ENCODE measurements around the gene ITPKC.

The ITPKC gene

GRCh38 chr19:40741527-40742390 is 24.8 kb downstream of the ITPKC start:
- peaks cover 33% of the 10 kb centered on the region for H3K36me3 ChIP-seq (ENCODE audit: control insufficient read depth, insufficient read depth, low read length)
- no peak overlapping the region for H3K4me3 ChIP-seq (ENCODE audit: extremely low read depth, insufficient read depth, low read length, poor library complexity, severe bottlenecking)

DNA sequence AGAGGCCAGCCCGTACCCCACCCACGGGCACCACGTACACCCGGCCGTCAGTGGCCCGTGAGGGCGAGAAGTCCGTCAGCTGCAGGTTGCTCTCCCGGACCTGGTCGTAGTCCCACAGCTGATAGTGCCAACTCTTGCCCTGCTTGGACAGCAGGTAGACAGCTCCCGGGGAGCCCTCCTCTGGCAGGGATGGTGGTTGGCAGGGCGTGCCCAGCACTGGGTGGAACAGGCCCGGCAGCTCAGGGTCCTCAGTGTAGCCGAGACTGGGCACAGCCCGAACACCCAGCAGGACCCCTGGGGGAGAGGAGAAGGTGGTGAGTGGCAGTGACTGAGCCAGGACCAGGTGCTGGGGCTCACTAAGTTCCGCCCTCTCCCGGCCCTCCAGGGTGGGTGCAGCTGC is 25.6 kb downstream of the ITPKC start:
- H3K27ac ChIP-seq (ENCODE audit: low read depth, low read length, severe bottlenecking) = no peak overlapping the region
- no peak overlapping the region for H3K4me3 ChIP-seq (ENCODE audit: extremely low read depth, insufficient read depth, low read length, poor library complexity, severe bottlenecking)
- WGBS, 2 experiments (ENCODE audit: insufficient coverage in 2 of 2) = 94 to 96% methylated on average over 15 to 17 of the region's 17 CpGs
- peaks cover 11% of the 10 kb centered on the region for H3K4me1 ChIP-seq (ENCODE audit: control insufficient read depth, insufficient read depth, low read length, poor library complexity, severe bottlenecking)
- H3K9me3 ChIP-seq (ENCODE audit: control insufficient read depth, low read length) = no peaks in the 10 kb centered on the region
- peaks cover 26% of the 10 kb centered on the region for H3K36me3 ChIP-seq (ENCODE audit: control insufficient read depth, insufficient read depth, low read length)

More at GRCh38 chr19:40741527-40742390, 24.8 kb downstream of the ITPKC start:
- H3K27ac ChIP-seq (ENCODE audit: low read depth, low read length, severe bottlenecking) = no peak overlapping the region
- H3K9me3 ChIP-seq (ENCODE audit: control insufficient read depth, low read length) = no peaks in the 10 kb centered on the region
- 92 to 94% methylated on average over 9 to 10 of the region's 10 CpGs for WGBS, 2 experiments (ENCODE audit: insufficient coverage in 2 of 2)
- peaks cover 11% of the 10 kb centered on the region for H3K4me1 ChIP-seq (ENCODE audit: control insufficient read depth, insufficient read depth, low read length, poor library complexity, severe bottlenecking)

DNA sequence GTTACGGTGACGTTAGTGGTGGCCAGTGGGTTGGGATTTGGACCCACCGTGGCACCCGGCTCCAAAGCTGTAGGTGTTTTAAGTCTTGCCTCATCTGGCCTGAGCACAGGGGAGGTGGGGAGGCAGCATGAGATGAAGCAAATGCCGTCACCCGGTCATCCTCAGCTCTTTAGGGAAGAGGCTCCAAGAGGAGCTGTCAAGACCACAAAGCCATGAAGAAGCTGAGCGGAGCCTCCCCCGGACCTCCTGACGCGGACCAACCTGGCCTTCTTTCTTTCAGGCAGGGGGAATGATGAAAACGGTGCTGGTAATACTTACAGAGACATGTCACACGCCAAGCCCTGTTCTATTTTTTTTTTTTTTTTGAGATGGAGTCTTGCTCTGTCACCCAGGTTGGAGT is 26.0 kb downstream of the ITPKC start:
- Histone ChIP-seq H3K4me1 (ENCODE audit: control insufficient read depth, insufficient read depth, low read length, poor library complexity, severe bottlenecking) (peaks cover 11% of the 10 kb centered on the region), H3K4me3 (ENCODE audit: extremely low read depth, insufficient read depth, low read length, poor library complexity, severe bottlenecking) (no peak overlapping the region), H3K36me3 (ENCODE audit: control insufficient read depth, insufficient read depth, low read length) (peaks cover 25% of the 10 kb centered on the region), H3K27ac (ENCODE audit: low read depth, low read length, severe bottlenecking) (no peak overlapping the region), H3K9me3 (ENCODE audit: control insufficient read depth, low read length) (no peaks in the 10 kb centered on the region)
- 96 to 97% methylated on average over 9 to 11 of the region's 12 CpGs for WGBS, 2 experiments (ENCODE audit: insufficient coverage in 2 of 2)

DNA sequence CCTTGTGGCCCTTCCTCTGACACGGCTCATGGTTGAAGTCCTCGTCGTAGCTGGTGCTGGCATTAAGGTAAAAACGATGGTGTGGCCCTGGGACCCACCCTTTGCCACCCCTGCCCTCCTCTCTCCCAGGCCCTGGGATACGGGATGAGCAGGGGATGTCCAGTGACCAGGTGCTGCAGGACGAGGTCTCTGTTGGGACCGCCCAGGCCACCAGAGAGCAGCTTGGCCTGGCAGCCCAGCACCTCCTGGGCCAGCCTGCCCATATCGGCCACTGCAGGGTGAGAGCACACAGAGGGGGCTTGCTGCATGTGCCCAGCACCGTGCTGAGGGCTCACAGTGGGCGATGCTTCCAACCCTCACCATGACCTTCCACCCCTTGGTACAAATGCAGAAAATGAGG is 27.0 kb downstream of the ITPKC start:
- H3K36me3 ChIP-seq (ENCODE audit: control insufficient read depth, insufficient read depth, low read length) = peaks cover 21% of the 10 kb centered on the region
- peaks cover 13% of the 10 kb centered on the region for H3K4me1 ChIP-seq (ENCODE audit: control insufficient read depth, insufficient read depth, low read length, poor library complexity, severe bottlenecking)
- no peak overlapping the region for H3K4me3 ChIP-seq (ENCODE audit: extremely low read depth, insufficient read depth, low read length, poor library complexity, severe bottlenecking)
- no peak overlapping the region for H3K27ac ChIP-seq (ENCODE audit: low read depth, low read length, severe bottlenecking)
- no peaks in the 10 kb centered on the region for H3K9me3 ChIP-seq (ENCODE audit: control insufficient read depth, low read length)
- 95 to 96% methylated on average over 7 to 10 of the region's 10 CpGs for WGBS, 2 experiments (ENCODE audit: insufficient coverage in 2 of 2)

- Histone ChIP-seq H3K4me3 (ENCODE audit: extremely low read depth, insufficient read depth, low read length, poor library complexity, severe bottlenecking) (no peak overlapping the region), H3K4me1 (ENCODE audit: control insufficient read depth, insufficient read depth, low read length, poor library complexity, severe bottlenecking) (peaks cover 21% of the 10 kb centered on the region), H3K27ac (ENCODE audit: low read depth, low read length, severe bottlenecking) (peak overlapping the region; percentile 87), H3K36me3 (ENCODE audit: control insufficient read depth, insufficient read depth, low read length) (peaks cover 13% of the 10 kb centered on the region), H3K9me3 (ENCODE audit: control insufficient read depth, low read length) (no peaks in the 10 kb centered on the region)
- WGBS, 2 experiments (ENCODE audit: insufficient coverage in 2 of 2) = 72 to 81% methylated on average over 12 to 13 of the region's 17 CpGs
Measured at GRCh38 chr19:40744554-40745401, 27.9 kb downstream of the ITPKC start.

- H3K27ac ChIP-seq (ENCODE audit: low read depth, low read length, severe bottlenecking) = peak overlapping the region; percentile 87
- H3K36me3 ChIP-seq (ENCODE audit: control insufficient read depth, insufficient read depth, low read length) = peaks cover 13% of the 10 kb centered on the region
- H3K4me1 ChIP-seq (ENCODE audit: control insufficient read depth, insufficient read depth, low read length, poor library complexity, severe bottlenecking) = peaks cover 24% of the 10 kb centered on the region
- no peak overlapping the region for H3K4me3 ChIP-seq (ENCODE audit: extremely low read depth, insufficient read depth, low read length, poor library complexity, severe bottlenecking)
- WGBS, 2 experiments (ENCODE audit: insufficient coverage in 2 of 2) = 58 to 86% methylated on average over 2 to 5 of the region's 7 CpGs
- H3K9me3 ChIP-seq (ENCODE audit: control insufficient read depth, low read length) = no peaks in the 10 kb centered on the region
Measured at GRCh38 chr19:40745402-40745780, 28.5 kb downstream of the ITPKC start.

GRCh38 chr19:40747536-40747935 is 30.6 kb downstream of the ITPKC start:
- Histone ChIP-seq H3K36me3 (ENCODE audit: control insufficient read depth, insufficient read depth, low read length) (peaks cover 14% of the 10 kb centered on the region), H3K4me3 (ENCODE audit: extremely low read depth, insufficient read depth, low read length, poor library complexity, severe bottlenecking) (no peak overlapping the region), H3K9me3 (ENCODE audit: control insufficient read depth, low read length) (no peaks in the 10 kb centered on the region), H3K27ac (ENCODE audit: low read depth, low read length, severe bottlenecking) (no peak overlapping the region), H3K4me1 (ENCODE audit: control insufficient read depth, insufficient read depth, low read length, poor library complexity, severe bottlenecking) (peaks cover 24% of the 10 kb centered on the region)
- 100% methylated on average over 1 to 2 of the region's 7 CpGs for WGBS, 2 experiments (ENCODE audit: insufficient coverage in 2 of 2)

- peak within 1 kb of the TSS; percentile 96 for H3K27ac ChIP-seq (ENCODE audit: low read depth, low read length, severe bottlenecking)
- 0 to 2% methylated on average over 37 to 42 of the region's 43 CpGs for WGBS, 2 experiments (ENCODE audit: insufficient coverage in 2 of 2)
- H3K4me1 ChIP-seq (ENCODE audit: control insufficient read depth, insufficient read depth, low read length, poor library complexity, severe bottlenecking) = peaks cover 28% of the 10 kb centered on the region
- H3K4me3 ChIP-seq (ENCODE audit: extremely low read depth, insufficient read depth, low read length, poor library complexity, severe bottlenecking) = peak within 1 kb of the TSS; percentile 92
- peaks cover 36% of the 10 kb centered on the region for H3K36me3 ChIP-seq (ENCODE audit: control insufficient read depth, insufficient read depth, low read length)
- no peaks in the 10 kb centered on the region for H3K9me3 ChIP-seq (ENCODE audit: control insufficient read depth, low read length)
Measured at GRCh38 chr19:40750058-40750873, 33.4 kb downstream of the ITPKC start, which contains the start of gene ACTMAP. ACTMAP (minus strand) TSS chr19:40750477; CDS start chr19:40749803, 674 bp downstream.

DNA sequence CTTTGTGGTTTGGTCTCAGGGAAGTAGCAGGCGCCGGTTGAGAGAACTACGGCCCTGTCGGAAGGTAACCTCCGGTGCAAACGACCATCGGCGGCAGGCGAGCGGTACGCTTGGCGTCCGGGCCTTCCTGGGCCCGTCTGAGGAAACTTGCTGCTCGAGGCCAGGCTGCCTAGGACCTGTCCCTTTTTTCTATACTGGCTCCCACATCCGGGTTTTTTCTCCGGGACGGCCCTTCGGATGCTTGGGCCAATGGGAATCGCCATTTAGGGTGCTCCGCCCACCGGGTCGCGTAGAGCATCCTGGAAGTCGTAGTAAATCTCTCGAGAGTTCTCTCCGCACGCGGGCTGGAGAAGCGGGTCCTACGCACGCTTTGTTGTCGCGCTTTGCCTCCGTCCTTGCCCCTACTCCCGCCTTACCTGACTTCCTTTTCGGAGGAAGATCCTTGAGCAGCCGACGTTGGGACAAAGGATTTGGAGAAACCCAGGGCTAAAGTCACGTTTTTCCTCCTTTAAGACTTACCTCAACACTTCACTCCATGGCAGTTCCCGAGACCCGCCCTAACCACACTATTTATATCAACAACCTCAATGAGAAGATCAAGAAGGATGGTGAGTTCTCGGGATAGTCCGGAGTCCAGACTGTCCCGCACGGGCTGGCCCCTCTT is 34.1 kb downstream of the ITPKC start, which contains the start of gene SNRPA:
Gene SNRPA, plus strand, starts transcription at position 330 of the 664 bp plus-strand sequence. Its CDS starts 206 bp downstream, at position 536.
- 0% methylated on average over 42 to 43 of the region's 46 CpGs for WGBS, 2 experiments (ENCODE audit: insufficient coverage in 2 of 2)
- peak within 1 kb of the TSS; percentile 92 for H3K4me3 ChIP-seq (ENCODE audit: extremely low read depth, insufficient read depth, low read length, poor library complexity, severe bottlenecking)
- H3K27ac ChIP-seq (ENCODE audit: low read depth, low read length, severe bottlenecking) = peak within 1 kb of the TSS; percentile 96
- no peaks in the 10 kb centered on the region for H3K9me3 ChIP-seq (ENCODE audit: control insufficient read depth, low read length)
- H3K4me1 ChIP-seq (ENCODE audit: control insufficient read depth, insufficient read depth, low read length, poor library complexity, severe bottlenecking) = peaks cover 27% of the 10 kb centered on the region
- peaks cover 44% of the 10 kb centered on the region for H3K36me3 ChIP-seq (ENCODE audit: control insufficient read depth, insufficient read depth, low read length)
